Ovary (tissue), 3 donors: ENCODE results near the gene EIF2B5.

Experiments
- EP300 ChIP-seq: sonication (generic); formaldehyde crosslinking; IDR thresholded peaks from one replicate; pipeline ENCODE4 v1.6.1; 2017; ENCODE audit warnings: antibody characterized with exemption
- POLR2A ChIP-seq: fragments of 450-650 bp; IDR thresholded peaks from one replicate; pipeline ENCODE4 v1.6.1; 2017; ENCODE audit warnings: antibody characterized with exemption, mild to moderate bottlenecking, moderate library complexity
- TF ChIP-seq, protein P1 (sequence below), 3 donors: fragments of 450-650 bp in 2 of 3; fragments of 200-600 bp in 1 of 3; IDR thresholded peaks; one replicate each; pipeline versions ENCODE4 v1.5.1 to v1.8.0; 2016 to 2022; ENCODE audit warnings: antibody characterized with exemption in 3 of 3, mild to moderate bottlenecking in 1 of 3
- donor health status: DM: no; HTN: no; CAD: no.

- TF ChIP-seq, protein P1, sequence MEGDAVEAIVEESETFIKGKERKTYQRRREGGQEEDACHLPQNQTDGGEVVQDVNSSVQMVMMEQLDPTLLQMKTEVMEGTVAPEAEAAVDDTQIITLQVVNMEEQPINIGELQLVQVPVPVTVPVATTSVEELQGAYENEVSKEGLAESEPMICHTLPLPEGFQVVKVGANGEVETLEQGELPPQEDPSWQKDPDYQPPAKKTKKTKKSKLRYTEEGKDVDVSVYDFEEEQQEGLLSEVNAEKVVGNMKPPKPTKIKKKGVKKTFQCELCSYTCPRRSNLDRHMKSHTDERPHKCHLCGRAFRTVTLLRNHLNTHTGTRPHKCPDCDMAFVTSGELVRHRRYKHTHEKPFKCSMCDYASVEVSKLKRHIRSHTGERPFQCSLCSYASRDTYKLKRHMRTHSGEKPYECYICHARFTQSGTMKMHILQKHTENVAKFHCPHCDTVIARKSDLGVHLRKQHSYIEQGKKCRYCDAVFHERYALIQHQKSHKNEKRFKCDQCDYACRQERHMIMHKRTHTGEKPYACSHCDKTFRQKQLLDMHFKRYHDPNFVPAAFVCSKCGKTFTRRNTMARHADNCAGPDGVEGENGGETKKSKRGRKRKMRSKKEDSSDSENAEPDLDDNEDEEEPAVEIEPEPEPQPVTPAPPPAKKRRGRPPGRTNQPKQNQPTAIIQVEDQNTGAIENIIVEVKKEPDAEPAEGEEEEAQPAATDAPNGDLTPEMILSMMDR (IDR thresholded peaks at IDR 0.05), result no peak
- TF ChIP-seq POLR2A (no peak), EP300 (no peak)
Measured at GRCh38 chr3:184188080-184188479, 52.9 kb downstream of the EIF2B5 start.
